Neutrophil (primary cell): ENCODE data around the gene ACCS.

ENCODE experiments used
- H3K27ac ChIP-seq: fragments of 200-600 bp; sonication (generic); 2 replicates; pipeline ENCODE4 v1.5.1; 2016; ENCODE audit warnings: mild to moderate bottlenecking, moderate library complexity
- H3K27me3 ChIP-seq: fragments of 200-600 bp; sonication (generic); 2 replicates; pipeline ENCODE4 v1.6.0; 2016; ENCODE audit warnings: mild to moderate bottlenecking
- H3K36me3 ChIP-seq: fragments of 200-600 bp; sonication (generic); 2 replicates; pipeline ENCODE4 v1.5.1; 2017
- H3K4me1 ChIP-seq, 2 experiments: fragments of 200-600 bp in 1 of 2; sonication (generic) in 1 of 2; 1 replicate in 1 of 2; 2 replicates in 1 of 2; pipeline versions ENCODE4 v1.5.1 to v1.6.1; 2013 to 2016; ENCODE audit warnings: low read depth in 1 of 2, low read length in 1 of 2, mild to moderate bottlenecking in 1 of 2, moderate library complexity in 1 of 2; ENCODE audit not compliant: control insufficient read depth in 1 of 2, insufficient read depth in 1 of 2
- H3K4me3 ChIP-seq, 2 experiments: fragments of 200-600 bp in 1 of 2; sonication (generic) in 1 of 2; 1 replicate in 1 of 2; 2 replicates in 1 of 2; pipeline ENCODE4 v1.5.1; 2013 to 2016; ENCODE audit warnings: low read depth in 1 of 2, low read length in 1 of 2, mild to moderate bottlenecking in 1 of 2, moderate library complexity in 1 of 2
- H3K9me3 ChIP-seq: fragments of 200-600 bp; sonication (generic); 2 replicates; pipeline ENCODE4 v1.5.1; 2016
- CTCF ChIP-seq: fragments of 200-600 bp; sonication (generic); IDR thresholded peaks from 2 replicates; pipeline ENCODE4 v1.5.1; 2016; ENCODE audit warnings: antibody characterized with exemption

Gene ACCS

GRCh38 chr11:44127130-44127529 lies 61.1 kb downstream of the ACCS start:
- Histone ChIP-seq H3K27ac (no peak overlapping the region), H3K36me3 (peaks cover 30% of the 10 kb centered on the region), H3K9me3 (no peaks in the 10 kb centered on the region), H3K27me3 (no peaks in the 10 kb centered on the region), H3K4me3 (no peak overlapping the region), H3K4me1 (peaks cover 3 to 12% of the 10 kb centered on the region in 2 experiments)
- no peak for TF ChIP-seq CTCF

GRCh38 chr11:44128729-44129128 lies 62.7 kb downstream of the ACCS start:
- no peaks in the 10 kb centered on the region for H3K9me3 ChIP-seq
- peaks cover 3 to 12% of the 10 kb centered on the region in 2 experiments for H3K4me1 ChIP-seq
- peaks cover 30% of the 10 kb centered on the region for H3K36me3 ChIP-seq
- TF ChIP-seq CTCF = no peak
- no peaks in the 10 kb centered on the region for H3K27me3 ChIP-seq
- H3K4me3 ChIP-seq = no peak overlapping the region
- H3K27ac ChIP-seq = no peak overlapping the region

- Histone ChIP-seq H3K36me3 (peaks cover 25% of the 10 kb centered on the region), H3K4me1 (peaks cover 3 to 12% of the 10 kb centered on the region in 2 experiments), H3K9me3 (no peaks in the 10 kb centered on the region), H3K27ac (no peak overlapping the region), H3K4me3 (no peak overlapping the region), H3K27me3 (no peaks in the 10 kb centered on the region)
- no peak for TF ChIP-seq CTCF
These were observed 64.7 kb downstream of the ACCS start for GRCh38 chr11:44130751-44131150.

- no peak for TF ChIP-seq CTCF
- Histone ChIP-seq H3K4me3 (no peak overlapping the region), H3K36me3 (peaks cover 21% of the 10 kb centered on the region), H3K27me3 (no peaks in the 10 kb centered on the region), H3K4me1 (no peaks in the 10 kb centered on the region), H3K9me3 (no peaks in the 10 kb centered on the region), H3K27ac (no peak overlapping the region)
These were observed 67.4 kb downstream of the ACCS start for GRCh38 chr11:44133335-44133946.
